ENCODE measurements around the gene UIMC1. TPM values are rescaled to one million over a fixed set of nuclear protein-coding genes. Genes with fewer than 3 reads are reported as not detected.

UIMC1 gene
- total and polyA plus RNA-seq, 2 experiments from 2014 or later: 12.6 to 28.2 TPM

DNA sequence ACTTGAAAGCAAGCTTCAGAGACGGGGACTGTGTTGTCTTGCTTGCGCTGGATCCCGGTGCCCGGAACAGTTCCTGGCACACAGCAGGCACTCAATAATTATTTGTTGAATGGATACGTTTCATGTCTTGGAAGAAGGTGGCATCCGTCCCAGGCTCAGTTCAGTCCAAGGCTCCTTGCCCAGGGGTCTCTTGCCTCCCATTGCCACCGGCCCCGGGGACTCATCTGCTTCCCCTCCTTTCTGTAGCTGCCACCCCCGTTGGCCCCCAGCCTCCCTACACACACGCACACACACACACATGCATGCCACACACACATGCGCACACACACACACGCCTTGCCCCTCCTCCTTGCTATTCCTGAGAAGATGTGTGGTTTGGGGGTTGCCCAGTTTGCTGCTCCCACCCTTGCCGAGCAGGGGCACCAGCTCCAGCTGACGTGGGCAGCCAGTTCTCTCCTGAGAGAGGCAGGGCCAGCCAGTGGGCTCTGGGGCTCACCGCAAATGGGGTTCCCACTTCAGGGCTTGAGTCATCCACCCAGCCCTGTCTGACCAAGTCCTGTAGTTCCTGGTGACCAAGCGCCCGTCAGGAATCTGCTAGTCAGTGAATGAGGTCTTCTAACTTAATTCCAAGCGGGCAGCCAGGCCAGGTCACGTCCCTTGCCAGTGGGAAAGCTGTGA lies 149.2 kb downstream of the UIMC1 start:
- WGBS (ENCODE audit: low lambda C conversion rate, missing lambda C conversion rate): 80% methylated on average over 18 of the region's 19 CpGs
- no peak for TF ChIP-seq EZH2 (IDR thresholded peaks at IDR 0.05; ENCODE audit: borderline replicate concordance)
- no peak for TF ChIP-seq EZH2phosphoT487 (IDR thresholded peaks at IDR 0.05; ENCODE audit: low read depth, severe bottlenecking, unreplicated experiment)
- TF ChIP-seq, protein P1, sequence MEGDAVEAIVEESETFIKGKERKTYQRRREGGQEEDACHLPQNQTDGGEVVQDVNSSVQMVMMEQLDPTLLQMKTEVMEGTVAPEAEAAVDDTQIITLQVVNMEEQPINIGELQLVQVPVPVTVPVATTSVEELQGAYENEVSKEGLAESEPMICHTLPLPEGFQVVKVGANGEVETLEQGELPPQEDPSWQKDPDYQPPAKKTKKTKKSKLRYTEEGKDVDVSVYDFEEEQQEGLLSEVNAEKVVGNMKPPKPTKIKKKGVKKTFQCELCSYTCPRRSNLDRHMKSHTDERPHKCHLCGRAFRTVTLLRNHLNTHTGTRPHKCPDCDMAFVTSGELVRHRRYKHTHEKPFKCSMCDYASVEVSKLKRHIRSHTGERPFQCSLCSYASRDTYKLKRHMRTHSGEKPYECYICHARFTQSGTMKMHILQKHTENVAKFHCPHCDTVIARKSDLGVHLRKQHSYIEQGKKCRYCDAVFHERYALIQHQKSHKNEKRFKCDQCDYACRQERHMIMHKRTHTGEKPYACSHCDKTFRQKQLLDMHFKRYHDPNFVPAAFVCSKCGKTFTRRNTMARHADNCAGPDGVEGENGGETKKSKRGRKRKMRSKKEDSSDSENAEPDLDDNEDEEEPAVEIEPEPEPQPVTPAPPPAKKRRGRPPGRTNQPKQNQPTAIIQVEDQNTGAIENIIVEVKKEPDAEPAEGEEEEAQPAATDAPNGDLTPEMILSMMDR (IDR thresholded peaks at IDR 0.05; ENCODE audit: poor library complexity): no peak
- Histone ChIP-seq H3K4me3 (no peak overlapping the region), H3K36me3 (replicated peaks; ENCODE audit: insufficient read depth, low read depth) (no peaks in the 10 kb centered on the region), H3K27me3 (peaks cover under 1% of the 10 kb centered on the region), H2AFZ (no peak overlapping the region), H3K79me2 (no peaks in the 10 kb centered on the region), H3K9me3 (ENCODE audit: low read depth) (no peaks in the 10 kb centered on the region), H3K4me1 (ENCODE audit: insufficient read depth) (no peaks in the 10 kb centered on the region), H3K4me2 (no peak overlapping the region), H3K27ac (no peak overlapping the region), H3K9me2 (replicated peaks; ENCODE audit: insufficient read depth) (no peaks in the 10 kb centered on the region), H4K20me1 (ENCODE audit: insufficient read depth, poor library complexity, severe bottlenecking) (no peaks in the 10 kb centered on the region)
- DNase-seq (ENCODE audit: low spot score): no peak

DNA sequence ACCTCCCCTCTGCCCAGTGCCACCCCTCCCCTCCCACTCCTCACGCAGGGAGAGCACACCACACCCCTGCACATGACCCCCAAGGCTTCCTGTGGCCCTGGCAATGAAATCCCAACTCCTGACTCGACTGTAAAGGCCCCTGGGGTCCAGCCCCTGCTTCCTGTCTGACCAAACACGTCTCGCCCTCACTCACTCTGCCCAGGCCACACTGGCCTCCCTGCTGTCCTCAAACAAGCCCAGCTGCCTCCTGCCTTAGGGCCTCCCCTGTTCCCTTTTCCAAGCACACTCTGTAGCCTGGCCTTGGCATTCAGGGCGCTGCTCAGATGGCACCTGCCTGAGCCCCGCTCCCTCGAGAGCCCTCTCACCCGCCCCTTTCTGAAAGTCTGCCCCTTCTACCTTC lies 149.8 kb downstream of the UIMC1 start:
- whole genome bisulfite sequencing (ENCODE audit: low lambda C conversion rate, missing lambda C conversion rate): 79% methylated on average over 8 of the region's 8 CpGs
- Histone ChIP-seq H3K4me3 (no peak overlapping the region), H3K4me2 (no peak overlapping the region), H3K36me3 (replicated peaks; ENCODE audit: insufficient read depth, low read depth) (no peaks in the 10 kb centered on the region), H3K79me2 (no peaks in the 10 kb centered on the region), H3K4me1 (ENCODE audit: insufficient read depth) (no peaks in the 10 kb centered on the region), H3K9me3 (ENCODE audit: low read depth) (no peaks in the 10 kb centered on the region), H3K27me3 (no peaks in the 10 kb centered on the region), H3K9me2 (replicated peaks; ENCODE audit: insufficient read depth) (no peaks in the 10 kb centered on the region), H2AFZ (no peak overlapping the region), H3K27ac (no peak overlapping the region), H4K20me1 (ENCODE audit: insufficient read depth, poor library complexity, severe bottlenecking) (no peaks in the 10 kb centered on the region)
- no peak for TF ChIP-seq EZH2phosphoT487 (IDR thresholded peaks at IDR 0.05; ENCODE audit: low read depth, severe bottlenecking, unreplicated experiment)
- TF ChIP-seq, protein P1 (IDR thresholded peaks at IDR 0.05; ENCODE audit: poor library complexity): no peak
- TF ChIP-seq EZH2 (IDR thresholded peaks at IDR 0.05; ENCODE audit: borderline replicate concordance): no peak
- DNase-seq (ENCODE audit: low spot score): no peak

DNA sequence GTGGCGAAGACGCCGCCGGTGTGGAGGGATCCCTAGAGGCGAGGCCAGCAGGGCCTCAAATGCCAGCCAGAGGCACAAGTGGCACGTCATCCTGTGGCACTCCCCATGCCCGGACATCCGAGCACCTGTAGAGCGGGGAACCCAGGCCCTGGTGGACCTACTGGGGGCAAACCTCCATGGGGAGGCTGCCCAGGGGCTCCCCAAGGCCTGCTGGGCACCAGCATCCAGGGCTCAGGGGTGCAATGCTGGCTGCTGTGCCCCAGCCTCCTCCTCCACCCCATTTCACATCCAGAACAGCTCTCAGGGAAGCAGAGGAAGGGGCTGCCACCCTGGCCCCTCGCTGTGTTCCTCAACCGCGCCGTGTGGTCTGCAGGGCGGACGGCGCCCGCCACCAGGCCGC lies 151.0 kb downstream of the UIMC1 start:
- H3K27me3 ChIP-seq: no peaks in the 10 kb centered on the region
- H4K20me1 ChIP-seq (ENCODE audit: insufficient read depth, poor library complexity, severe bottlenecking): no peaks in the 10 kb centered on the region
- no peak overlapping the region for H2AFZ ChIP-seq
- H3K9me2 ChIP-seq (replicated peaks; ENCODE audit: insufficient read depth): no peaks in the 10 kb centered on the region
- no peak overlapping the region for H3K4me2 ChIP-seq
- H3K4me1 ChIP-seq (ENCODE audit: insufficient read depth): no peaks in the 10 kb centered on the region
- no peak overlapping the region for H3K27ac ChIP-seq
- no peaks in the 10 kb centered on the region for H3K9me3 ChIP-seq (ENCODE audit: low read depth)
- H3K4me3 ChIP-seq: no peak overlapping the region
- WGBS (ENCODE audit: low lambda C conversion rate, missing lambda C conversion rate): 92% methylated on average over 18 of the region's 18 CpGs
- TF ChIP-seq, protein P1 (IDR thresholded peaks at IDR 0.05; ENCODE audit: poor library complexity): no peak
- H3K36me3 ChIP-seq (replicated peaks; ENCODE audit: insufficient read depth, low read depth): no peaks in the 10 kb centered on the region
- no peaks in the 10 kb centered on the region for H3K79me2 ChIP-seq
- no peak for DNase-seq (ENCODE audit: low spot score)

Other genes with a start within 250 kb of the UIMC1 start
- 0.10 and 0.12 TPM in 2 replicates for gene UNC5A, start 196.2 kb downstream of the UIMC1 start, total RNA-seq
- gene UNC5A, start 196.2 kb downstream of the UIMC1 start, polyA plus RNA-seq: 0.39 and 1.1 TPM in 2 replicates
- gene HK3, start 107.4 kb downstream of the UIMC1 start, total RNA-seq: 0.73 TPM in 1 of 2 replicates, not detected in the other
- gene HK3, start 107.4 kb downstream of the UIMC1 start, polyA plus RNA-seq: not detected in 2 replicates
- 13.1 and 13.8 TPM in 2 replicates for gene ZNF346, start 15.9 kb upstream of the UIMC1 start, total RNA-seq
- 18.0 and 21.4 TPM in 2 replicates for gene ZNF346, start 15.9 kb upstream of the UIMC1 start, polyA plus RNA-seq
- 90.2 and 121 TPM in 2 replicates for gene FGFR4, start 80.1 kb upstream of the UIMC1 start, total RNA-seq
- 75.6 and 94.3 TPM in 2 replicates for gene FGFR4, start 80.1 kb upstream of the UIMC1 start, polyA plus RNA-seq
- 28.8 and 29.1 TPM in 2 replicates for gene NSD1, start 127.0 kb upstream of the UIMC1 start, total RNA-seq
- gene NSD1, start 127.0 kb upstream of the UIMC1 start, polyA plus RNA-seq: 23.4 and 26.6 TPM in 2 replicates